GM21367 (cell line): ENCODE measurements around the gene PLA2G4A.
A peak's percentile ranks its signal among the peaks of the same experiment; 100 is the strongest.

Experiments
- ATAC-seq: cut with Tn5 transposase; IDR thresholded peaks from one replicate; pipeline ENCODE4 v1.9.1; 2021; ENCODE audit not compliant: unreplicated experiment

Gene PLA2G4A

DNA sequence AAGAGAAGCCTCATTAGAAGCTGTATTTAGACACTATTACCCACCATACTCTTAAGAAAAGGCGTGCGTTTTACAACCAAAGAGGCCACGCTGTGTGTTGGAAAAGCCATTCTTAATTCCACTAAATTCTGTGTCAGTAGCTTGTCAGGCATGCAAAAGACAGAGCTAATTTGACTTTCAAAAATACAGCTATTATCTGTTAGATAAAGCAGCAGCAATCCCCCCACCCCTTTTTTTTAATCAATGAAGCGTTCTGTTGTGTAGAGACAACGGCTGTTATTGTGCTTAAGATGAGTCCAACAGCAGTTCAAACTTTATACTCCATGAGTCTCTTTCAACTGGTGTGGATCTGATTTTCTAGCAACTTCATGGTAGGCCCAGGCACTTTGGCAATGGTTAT lies 43.5 kb downstream of the PLA2G4A start:
- ATAC-seq, result no peak

DNA sequence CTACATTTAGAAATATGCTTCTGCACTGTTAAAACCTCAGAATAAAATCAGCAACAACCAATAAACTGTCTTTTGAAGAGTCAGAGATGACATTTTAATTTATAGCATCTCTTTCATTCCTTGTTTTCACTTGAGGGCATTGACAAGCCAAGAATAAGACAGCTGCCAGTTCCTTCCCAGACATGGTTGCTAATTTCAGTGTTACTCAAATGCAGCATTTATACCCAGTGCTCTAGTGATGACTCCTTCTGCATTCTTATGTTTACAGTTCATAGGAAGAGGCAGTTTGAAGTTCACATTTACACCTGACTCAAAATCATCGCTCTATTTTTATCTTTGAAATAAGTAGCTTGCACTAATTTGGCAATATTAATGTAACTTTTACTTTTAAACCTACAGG lies 44.9 kb downstream of the PLA2G4A start:
- ATAC-seq, result no peak

DNA sequence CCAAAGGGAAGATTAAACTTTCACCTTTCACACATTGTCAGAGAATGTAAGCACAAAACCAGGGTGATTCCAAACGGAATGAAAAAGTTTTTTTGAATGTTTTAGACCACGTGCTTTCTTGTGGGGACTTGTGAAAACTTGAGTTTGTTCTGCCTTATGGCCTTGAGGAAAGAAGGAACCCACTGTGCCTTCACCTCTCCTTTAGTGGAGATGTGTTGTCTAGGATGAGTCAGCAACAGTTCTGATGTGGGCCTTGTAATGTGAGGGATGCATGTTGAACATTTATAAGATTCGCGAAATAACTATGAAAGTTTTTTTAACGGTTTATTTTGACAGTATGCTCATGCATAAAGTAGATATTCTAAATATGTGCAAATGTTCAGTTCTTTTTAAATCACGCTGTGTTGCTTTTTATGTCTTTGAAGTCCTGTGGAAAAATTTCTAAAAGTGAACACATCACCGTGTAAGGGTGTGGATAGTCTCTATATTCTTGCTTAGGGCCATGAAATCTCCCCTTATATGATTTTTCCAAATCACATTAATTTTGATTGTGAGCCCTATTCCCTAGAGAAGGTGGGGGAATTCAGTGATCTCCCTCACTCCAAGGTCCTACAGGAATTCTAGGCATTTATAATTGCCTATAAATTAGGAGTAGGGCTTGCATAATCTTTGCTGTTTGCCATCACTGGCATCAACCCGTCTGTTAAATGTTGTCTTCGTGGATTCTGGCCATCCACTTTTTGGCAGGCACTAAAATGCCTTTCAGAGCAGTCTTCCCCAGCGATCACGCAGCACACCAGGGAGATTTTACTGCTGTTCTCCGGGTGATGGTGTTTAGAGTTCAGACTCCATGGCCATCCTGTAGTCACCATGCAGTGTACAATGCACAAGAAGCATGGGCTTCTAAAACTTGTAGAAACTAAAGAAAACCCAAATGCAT lies 47.4 kb downstream of the PLA2G4A start:
- no peak for ATAC-seq

- no peak for ATAC-seq
These were observed 49.6 kb downstream of the PLA2G4A start for GRCh38 chr1:186878356-186878755.

GRCh38 chr1:186880982-186881381 lies 52.2 kb downstream of the PLA2G4A start:
- no peak for ATAC-seq

DNA sequence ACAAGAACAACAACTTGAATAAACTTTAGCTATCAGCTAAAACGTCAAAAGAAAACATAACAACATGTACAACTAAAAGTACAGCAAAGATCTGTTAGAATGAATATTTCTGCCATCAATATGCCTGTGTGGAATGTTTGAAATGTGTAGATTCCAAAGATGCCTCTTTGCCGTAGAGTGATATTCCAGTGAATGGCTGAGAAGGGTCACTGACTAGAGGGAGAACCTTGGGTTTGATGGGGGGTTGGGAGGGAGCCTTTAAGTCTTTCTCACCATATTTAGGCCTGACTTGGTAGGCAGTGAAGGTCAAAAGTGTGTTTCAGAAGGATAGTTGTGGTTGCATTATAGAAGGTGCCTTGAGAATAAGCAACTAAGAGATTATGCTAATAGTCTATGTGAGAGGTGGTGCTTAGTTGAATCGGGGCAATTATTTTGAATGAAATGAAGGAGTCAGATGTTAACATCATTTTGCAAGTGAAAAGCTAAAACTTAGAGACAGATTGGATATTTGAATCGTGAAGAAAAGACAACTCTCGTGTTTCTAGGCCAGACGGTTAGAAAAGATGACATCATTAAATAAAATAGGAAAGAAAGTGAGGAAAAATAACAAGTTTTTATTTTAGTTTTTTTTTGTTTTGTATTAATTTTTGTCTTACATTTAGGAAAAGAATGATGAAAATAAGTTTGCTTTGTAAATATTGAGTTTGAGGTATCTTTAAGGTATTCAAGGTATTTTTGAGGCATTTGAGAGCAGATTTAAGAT lies 53.8 kb downstream of the PLA2G4A start:
- no peak for ATAC-seq

DNA sequence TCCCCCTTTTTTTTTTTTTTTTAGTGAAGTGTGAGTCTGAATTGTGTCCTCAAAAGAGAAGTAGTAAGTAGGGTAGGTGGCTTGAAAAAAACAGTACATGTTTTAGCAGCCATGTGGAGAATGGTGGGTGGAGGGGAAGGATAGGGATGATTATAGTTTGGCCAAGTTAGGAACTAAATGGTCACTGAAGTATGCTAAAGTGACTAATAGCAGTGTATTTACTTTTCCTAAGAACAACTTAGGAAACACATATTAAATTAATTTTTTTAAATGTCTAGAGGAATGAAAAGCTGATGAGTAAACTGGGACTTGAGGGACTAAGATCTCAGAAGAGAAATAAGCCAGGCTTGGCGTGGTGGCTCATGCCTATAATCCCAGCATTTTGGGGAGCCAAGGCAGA lies 55.5 kb downstream of the PLA2G4A start:
- no peak for ATAC-seq

- no peak for ATAC-seq
These were observed 58.5 kb downstream of the PLA2G4A start for GRCh38 chr1:186887203-186887602.

- ATAC-seq, result no peak
These were observed 59.6 kb downstream of the PLA2G4A start for GRCh38 chr1:186888367-186888766.

- ATAC-seq, result no peak
These were observed 64.2 kb downstream of the PLA2G4A start for GRCh38 chr1:186892936-186893335.

- no peak for ATAC-seq
These were observed 65.7 kb downstream of the PLA2G4A start for GRCh38 chr1:186894415-186894814.

- ATAC-seq, result no peak
These were observed 67.5 kb downstream of the PLA2G4A start for GRCh38 chr1:186896211-186896610.

GRCh38 chr1:186897008-186897407 lies 68.3 kb downstream of the PLA2G4A start:
- no peak for ATAC-seq

- peak; percentile 86 for ATAC-seq
These were observed 70.8 kb downstream of the PLA2G4A start for GRCh38 chr1:186899577-186899976.

- ATAC-seq, result no peak
These were observed 71.2 kb downstream of the PLA2G4A start for GRCh38 chr1:186899977-186900376.

DNA sequence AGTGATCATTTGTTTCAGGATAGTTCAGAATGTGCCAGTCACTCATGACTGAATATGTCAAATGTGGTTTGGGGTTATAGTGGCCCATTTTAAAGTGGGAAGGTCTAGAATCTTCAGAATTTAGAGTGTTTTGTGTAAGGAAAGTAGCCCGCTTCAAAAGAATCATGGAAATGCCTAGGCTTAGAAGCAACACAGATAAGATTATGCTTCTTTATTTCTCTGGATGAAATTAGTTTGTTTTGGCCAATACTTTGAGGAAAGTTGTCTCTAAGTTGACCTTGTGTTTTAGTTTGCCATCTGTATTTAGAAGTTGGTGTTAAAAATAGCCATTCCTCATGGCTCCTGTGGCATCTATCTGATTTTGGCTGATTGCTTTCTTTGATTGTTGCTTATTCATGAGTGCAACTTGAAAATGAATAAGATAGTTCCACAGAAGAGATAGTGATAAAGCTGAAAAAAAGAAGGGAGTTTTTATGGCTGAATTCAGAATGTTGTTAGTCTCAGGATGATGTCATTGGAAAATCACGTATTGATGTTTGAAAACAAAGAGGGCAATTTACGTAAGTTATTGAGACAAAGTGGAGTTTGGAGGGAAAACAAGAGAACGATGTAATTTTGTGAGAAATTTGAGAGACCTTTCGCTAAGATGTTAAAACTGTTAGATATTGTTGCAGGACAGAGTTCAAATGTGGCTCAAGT lies 71.9 kb downstream of the PLA2G4A start:
- ATAC-seq, result no peak

DNA sequence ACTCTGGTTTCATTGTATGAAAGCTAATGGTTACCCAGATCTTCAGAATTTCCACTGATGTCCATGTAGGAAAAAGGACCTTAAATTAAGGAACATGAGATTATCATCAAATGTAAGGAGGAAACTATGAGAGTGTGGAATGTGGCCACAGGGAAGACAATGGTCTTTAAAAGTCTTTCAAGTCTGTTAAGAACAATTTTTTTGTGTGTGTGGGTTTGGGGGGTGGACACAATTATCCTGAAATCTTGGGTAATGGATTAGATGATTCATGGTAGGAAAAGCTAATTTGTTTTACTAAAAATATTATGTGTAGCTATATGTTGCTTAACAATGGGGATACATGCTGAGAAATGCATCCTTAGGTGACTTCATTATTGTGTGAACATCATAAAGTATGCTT lies 72.9 kb downstream of the PLA2G4A start:
- no peak for ATAC-seq

DNA sequence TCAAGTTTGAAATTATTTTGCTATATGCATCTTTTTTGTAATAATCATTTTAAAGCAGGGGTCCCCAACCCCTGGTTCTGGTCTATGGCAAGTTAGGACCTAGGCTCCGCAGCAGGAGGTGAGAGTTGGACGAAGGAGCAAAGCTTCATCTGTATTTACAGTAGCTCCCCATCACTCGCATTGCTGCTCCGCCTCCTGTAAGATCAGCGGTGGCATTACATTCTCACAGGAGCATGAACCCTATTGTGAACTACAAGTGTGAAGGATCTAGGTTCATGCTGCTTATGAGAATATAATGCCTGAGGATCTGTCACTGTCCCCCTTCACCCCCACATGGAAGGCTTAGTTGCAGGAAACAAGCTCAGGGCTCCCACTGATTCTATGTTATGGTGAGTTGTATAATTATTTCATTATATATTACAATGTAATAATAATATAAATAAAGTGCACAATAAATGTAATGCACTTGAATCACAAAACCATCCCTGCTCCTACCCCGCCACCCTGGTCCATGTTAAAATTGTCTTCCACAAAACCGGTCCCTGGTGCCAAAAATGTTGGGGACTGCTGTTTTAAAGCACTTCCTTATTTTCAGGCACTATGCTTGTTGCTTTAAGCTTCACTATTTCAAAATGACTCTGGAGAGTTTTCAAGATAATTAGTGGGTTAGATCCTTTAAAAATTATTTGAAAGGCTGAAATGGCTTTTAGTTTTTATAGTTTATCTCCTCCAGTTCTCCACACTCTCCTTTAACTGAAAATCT lies 74.8 kb downstream of the PLA2G4A start:
- no peak for ATAC-seq

DNA sequence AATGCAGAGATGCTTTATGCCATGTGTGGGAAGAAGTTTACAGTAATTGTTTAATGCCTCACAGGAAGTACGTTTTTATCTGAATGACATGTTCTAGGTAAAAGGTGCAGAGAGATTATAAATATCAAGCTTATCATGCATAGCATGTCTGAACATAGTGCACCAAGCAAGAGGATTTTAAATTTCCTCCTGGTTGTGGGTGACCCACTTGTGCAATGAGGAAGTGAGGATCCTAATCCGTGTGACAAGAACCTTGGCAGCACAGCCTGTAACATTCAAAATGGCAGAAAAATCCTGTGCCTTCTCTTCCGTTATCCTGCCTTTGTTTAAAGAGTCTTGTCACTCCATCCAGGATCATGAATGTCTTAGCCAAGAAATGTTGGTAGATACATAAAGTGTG lies 75.6 kb downstream of the PLA2G4A start:
- ATAC-seq, result no peak

DNA sequence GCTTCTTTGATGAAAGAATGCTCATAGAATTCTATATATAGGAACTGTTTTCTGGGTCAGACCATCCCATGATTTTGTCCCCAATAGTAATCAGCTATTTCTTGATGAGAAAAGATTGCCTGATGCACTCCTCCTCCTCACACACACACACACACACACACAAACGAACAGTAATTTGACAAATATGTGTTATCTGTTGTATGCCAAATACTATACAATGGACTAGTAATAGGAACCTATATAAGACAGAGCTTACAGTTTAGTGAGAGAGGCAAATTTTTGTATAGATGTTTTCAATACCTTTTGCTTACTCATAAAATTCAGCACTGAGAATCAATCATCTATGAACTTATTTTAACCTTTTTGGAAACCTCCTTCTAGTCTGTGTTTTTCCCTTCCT lies 76.8 kb downstream of the PLA2G4A start:
- no peak for ATAC-seq

DNA sequence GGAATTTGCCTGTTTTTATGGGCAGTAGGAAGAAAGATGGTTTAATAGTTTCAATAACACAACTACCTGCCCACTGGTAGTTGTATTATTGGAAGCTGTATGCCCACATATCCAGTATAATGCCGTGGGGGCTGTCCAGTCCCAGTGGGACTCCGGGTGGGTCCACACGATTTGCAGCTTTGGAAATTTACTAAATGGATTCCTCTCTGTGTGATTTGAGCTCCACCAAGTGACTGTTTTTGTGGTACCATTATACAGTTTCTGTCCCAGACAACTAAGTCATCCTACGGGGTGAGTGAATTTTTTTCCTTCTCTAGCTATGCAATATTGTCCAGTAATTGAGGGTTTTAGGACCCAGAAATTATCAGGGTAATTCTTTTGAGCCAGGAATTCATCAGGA lies 86.8 kb downstream of the PLA2G4A start:
- ATAC-seq, result no peak
